Measurements from ENCODE around the gene ZGRF1.
"Not testable (repeated sequence)": the region's sequence is repeated elsewhere in the genome, so short reads cannot be mapped to it uniquely, and the experiment has no call there.

Gene ZGRF1

GRCh38 chr4:112636688-112637551 is at the start of gene ZGRF1, which contains the start of gene LARP7:
Gene ZGRF1 (minus strand): TSS chr4:112636909. CDS start chr4:112633176, 3,733 bp downstream.
Gene LARP7 (plus strand): TSS chr4:112637143. CDS start chr4:112644670, 7,527 bp downstream.
- peak; percentile 93 to 95 for DNase-seq (ENCODE audit: low read depth in 1 of 2, low spot score in 1 of 2)

- DNase-seq (ENCODE audit: low read depth in 1 of 2, low spot score in 1 of 2) = no peak
Observed at GRCh38 chr4:112680996-112681395, 44.3 kb upstream of the ZGRF1 start.

- DNase-seq (ENCODE audit: low read depth in 1 of 2, low spot score in 1 of 2) = no peak
Observed at GRCh38 chr4:112677519-112678091, 40.9 kb upstream of the ZGRF1 start.

- DNase-seq (ENCODE audit: low read depth in 1 of 2, low spot score in 1 of 2) = no peak
Observed at GRCh38 chr4:112674376-112674775, 37.7 kb upstream of the ZGRF1 start.

- DNase-seq (ENCODE audit: low read depth in 1 of 2, low spot score in 1 of 2) = no peak
Observed at GRCh38 chr4:112673686-112674085, 37.0 kb upstream of the ZGRF1 start.

- no peak for DNase-seq (ENCODE audit: low read depth in 1 of 2, low spot score in 1 of 2)
Observed at GRCh38 chr4:112673076-112673475, 36.4 kb upstream of the ZGRF1 start.

GRCh38 chr4:112668131-112668530 is 31.4 kb upstream of the ZGRF1 start:
- no peak for DNase-seq (ENCODE audit: low read depth in 1 of 2, low spot score in 1 of 2)

GRCh38 chr4:112664611-112665010 is 27.9 kb upstream of the ZGRF1 start:
- no peak for DNase-seq (ENCODE audit: low read depth in 1 of 2, low spot score in 1 of 2)

GRCh38 chr4:112656115-112656514 is 19.4 kb upstream of the ZGRF1 start:
- not testable (repeated sequence) for DNase-seq (ENCODE audit: low read depth in 1 of 2, low spot score in 1 of 2)

- DNase-seq (ENCODE audit: low read depth in 1 of 2, low spot score in 1 of 2) = no peak
Observed at GRCh38 chr4:112655270-112655669, 18.6 kb upstream of the ZGRF1 start.

- no peak for DNase-seq (ENCODE audit: low read depth in 1 of 2, low spot score in 1 of 2)
Observed at GRCh38 chr4:112652216-112652615, 15.5 kb upstream of the ZGRF1 start.

GRCh38 chr4:112651641-112652040 is 14.9 kb upstream of the ZGRF1 start:
- DNase-seq (ENCODE audit: low read depth in 1 of 2, low spot score in 1 of 2) = no peak

GRCh38 chr4:112650332-112650731 is 13.6 kb upstream of the ZGRF1 start:
- no peak for DNase-seq (ENCODE audit: low read depth in 1 of 2, low spot score in 1 of 2)

GRCh38 chr4:112649055-112649408 is 12.3 kb upstream of the ZGRF1 start:
- no peak for DNase-seq (ENCODE audit: low read depth in 1 of 2, low spot score in 1 of 2)

GRCh38 chr4:112648263-112649054 is 11.8 kb upstream of the ZGRF1 start:
- no peak for DNase-seq (ENCODE audit: low read depth in 1 of 2, low spot score in 1 of 2)

GRCh38 chr4:112647785-112648184 is 11.1 kb upstream of the ZGRF1 start:
- no peak for DNase-seq (ENCODE audit: low read depth in 1 of 2, low spot score in 1 of 2)

- DNase-seq (ENCODE audit: low read depth in 1 of 2, low spot score in 1 of 2) = no peak
Observed at GRCh38 chr4:112646632-112647537, 10.2 kb upstream of the ZGRF1 start.

- no peak for DNase-seq (ENCODE audit: low read depth in 1 of 2, low spot score in 1 of 2)
Observed at GRCh38 chr4:112645541-112646329, 9.0 kb upstream of the ZGRF1 start.

GRCh38 chr4:112644595-112645535 is 8.2 kb upstream of the ZGRF1 start:
- not testable (repeated sequence) for DNase-seq (ENCODE audit: low read depth in 1 of 2, low spot score in 1 of 2)

Data from activated T-helper 1 cell treated with anti-CD3 and anti-CD28 coated beads, Interleukin-2, amount 50 U/mL, for 16 hours (primary cell).